NB4 (cell line): ENCODE results near the gene LGALS1.

Experiments used
- DNase-seq: peaks from one replicate; pipeline ENCODE4 v3.0.0; 2010; ENCODE audit warnings: low read depth
- H3K4me3 ChIP-seq: one replicate; pipeline ENCODE4 v1.5.1; 2011; ENCODE audit warnings: mild to moderate bottlenecking, low read depth, low read length, moderate library complexity
- CTCF ChIP-seq: IDR thresholded peaks from one replicate; pipeline ENCODE4 v1.5.1; 2012; ENCODE audit warnings: low read depth, low read length
- MAX ChIP-seq: IDR thresholded peaks from 2 replicates; pipeline ENCODE4 v1.6.1; 2011; ENCODE audit warnings: low read depth, low read length
- MYC ChIP-seq: IDR thresholded peaks from 2 replicates; pipeline ENCODE4 v1.6.1; 2011; ENCODE audit warnings: low read depth, low read length
- POLR2A ChIP-seq: IDR thresholded peaks from 2 replicates; pipeline ENCODE4 v1.6.1; 2011; ENCODE audit warnings: mild to moderate bottlenecking; ENCODE audit not compliant: insufficient read length; ENCODE audit errors: extremely low read depth

Gene LGALS1

GRCh38 chr22:37672920-37673455 is 2.4 kb upstream of the LGALS1 start:
- TF ChIP-seq CTCF = no peak
- TF ChIP-seq MAX = no peak
- TF ChIP-seq MYC = no peak
- TF ChIP-seq POLR2A = no peak
- no peak overlapping the region for H3K4me3 ChIP-seq
- no peak for DNase-seq

- no peak for TF ChIP-seq POLR2A
- no peak for TF ChIP-seq MAX
- no peak overlapping the region for H3K4me3 ChIP-seq
- no peak for DNase-seq
These were observed 1.2 kb upstream of the LGALS1 start for GRCh38 chr22:37674248-37674647.

- H3K4me3 ChIP-seq = peak overlapping the region; percentile 85
- DNase-seq = peak; percentile 62
- no peak for TF ChIP-seq CTCF
- TF ChIP-seq POLR2A = no peak
- no peak for TF ChIP-seq MAX
- TF ChIP-seq MYC = no peak
These were observed 697 bp downstream of the LGALS1 start for GRCh38 chr22:37675930-37676735.

- DNase-seq = peak; percentile 99
- TF ChIP-seq MAX (peak; percentile 55; the same call in 1 of the 2 replicates), MYC (peak; percentile 46; the same call in 1 of the 2 replicates), POLR2A (peak; percentile 25), CTCF (no peak)
- H3K4me3 ChIP-seq = peak overlapping the region; percentile 85
These were observed 1.5 kb downstream of the LGALS1 start for GRCh38 chr22:37676736-37677492.

GRCh38 chr22:37677493-37677974 is 2.1 kb downstream of the LGALS1 start:
- no peak for DNase-seq
- peak overlapping the region; percentile 76 for H3K4me3 ChIP-seq
- TF ChIP-seq CTCF (no peak), MAX (no peak), POLR2A (no peak), MYC (no peak)
